Smooth muscle cell of trachea (primary cell): ENCODE data around the gene PHETA2. TPM values are rescaled to one million over a fixed set of nuclear protein-coding genes. Genes with fewer than 3 reads are reported as not detected.

Source experiments
- total RNA-seq: library from RNA; depleted of rRNA; stranded (reverse); fragments of >200 nt; gene quantifications from 2 replicates; pipeline ENCODE4 v1.2.1, GENCODE V29; 2014

Gene PHETA2, protein sequence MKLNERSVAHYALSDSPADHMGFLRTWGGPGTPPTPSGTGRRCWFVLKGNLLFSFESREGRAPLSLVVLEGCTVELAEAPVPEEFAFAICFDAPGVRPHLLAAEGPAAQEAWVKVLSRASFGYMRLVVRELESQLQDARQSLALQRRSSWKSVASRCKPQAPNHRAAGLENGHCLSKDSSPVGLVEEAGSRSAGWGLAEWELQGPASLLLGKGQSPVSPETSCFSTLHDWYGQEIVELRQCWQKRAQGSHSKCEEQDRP
- total RNA-seq, result 14.1 and 26.8 TPM in 2 replicates

DNA sequence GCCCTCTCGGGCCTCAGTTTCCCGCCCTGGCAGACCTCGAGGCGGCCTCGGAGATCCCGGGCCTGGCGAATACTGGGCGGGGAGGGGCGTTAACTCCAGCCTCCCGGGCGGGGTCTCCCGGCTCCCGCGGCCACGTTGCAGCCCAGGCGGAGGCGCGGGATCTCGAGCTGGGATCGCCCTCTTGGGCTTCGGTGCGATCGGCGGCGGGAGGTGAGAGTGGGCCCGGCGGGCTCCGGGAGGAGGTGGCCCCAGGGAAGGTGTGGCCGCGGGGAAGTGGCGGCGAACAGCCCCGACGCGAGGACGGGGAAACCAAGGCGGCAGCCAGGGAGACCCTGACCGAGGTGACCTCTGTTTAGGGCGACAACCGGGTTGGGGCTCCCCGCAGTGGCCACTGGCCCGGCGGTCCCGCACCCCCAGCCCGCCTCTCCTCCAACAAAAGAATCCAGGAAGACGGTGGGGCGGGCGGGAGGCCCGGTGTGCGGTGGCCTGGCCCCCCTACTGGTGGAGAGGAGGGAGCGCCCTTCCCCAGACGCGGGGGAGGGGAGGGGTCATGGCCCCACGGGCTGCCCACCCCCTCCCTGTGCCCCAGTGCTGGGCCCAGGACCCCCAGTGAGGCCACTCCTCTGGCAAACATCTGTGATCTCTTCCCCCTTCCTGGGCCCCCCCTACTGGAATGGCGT, at the start of gene PHETA2:
PHETA2 (plus strand) TSS at position 117 of the 680 bp plus-strand sequence. CDS start 3,046 bp downstream, outside the sequence.

DNA sequence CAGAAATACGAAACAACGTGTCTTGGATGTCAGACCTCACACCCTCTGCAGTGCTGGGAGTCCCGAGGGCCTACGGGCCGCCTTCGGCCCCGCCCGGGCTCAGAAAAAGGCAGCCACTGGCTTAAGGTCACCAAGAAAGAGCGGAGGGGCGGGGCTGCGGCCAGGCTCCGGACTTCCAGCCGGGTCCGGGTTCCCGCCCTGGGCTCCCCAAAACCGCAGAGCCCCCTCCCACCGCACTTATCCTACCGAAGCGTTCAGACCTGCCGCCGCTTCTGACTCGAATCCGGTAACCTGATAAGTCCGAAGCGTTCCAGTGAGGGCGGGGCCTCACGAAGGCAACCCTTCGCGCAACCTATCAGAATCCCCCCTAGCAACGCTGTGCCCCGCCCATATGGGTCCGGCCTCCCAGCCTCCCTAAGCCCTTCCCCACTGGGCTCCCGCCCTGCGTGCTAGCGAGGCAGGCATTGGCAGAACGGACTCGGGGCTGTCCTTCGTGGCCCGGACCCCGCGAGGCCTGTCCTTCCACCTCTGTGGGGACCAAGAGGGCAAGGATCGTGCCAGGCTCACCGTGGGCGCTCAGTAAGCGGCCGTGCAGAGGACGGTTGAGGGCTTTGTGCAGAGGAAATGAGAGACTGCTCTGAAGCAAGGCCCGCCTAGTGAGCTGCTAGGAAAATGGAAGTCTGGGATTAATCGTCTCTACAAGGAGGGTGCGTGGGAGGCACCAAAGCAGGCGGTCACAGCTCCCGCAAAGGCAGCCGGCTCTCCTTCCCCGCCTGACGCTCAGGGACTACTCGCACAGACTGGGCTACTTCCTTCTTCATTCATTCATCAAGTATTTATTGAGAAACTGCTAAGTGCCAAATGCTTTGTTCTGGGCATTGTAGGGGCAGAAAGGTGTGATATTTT, 3.3 kb upstream of the PHETA2 start, which contains the start of gene NAGA:
NAGA (minus strand) TSS at position 296 of the 906 bp plus-strand sequence. CDS start 515 bp downstream, outside the sequence.

DNA sequence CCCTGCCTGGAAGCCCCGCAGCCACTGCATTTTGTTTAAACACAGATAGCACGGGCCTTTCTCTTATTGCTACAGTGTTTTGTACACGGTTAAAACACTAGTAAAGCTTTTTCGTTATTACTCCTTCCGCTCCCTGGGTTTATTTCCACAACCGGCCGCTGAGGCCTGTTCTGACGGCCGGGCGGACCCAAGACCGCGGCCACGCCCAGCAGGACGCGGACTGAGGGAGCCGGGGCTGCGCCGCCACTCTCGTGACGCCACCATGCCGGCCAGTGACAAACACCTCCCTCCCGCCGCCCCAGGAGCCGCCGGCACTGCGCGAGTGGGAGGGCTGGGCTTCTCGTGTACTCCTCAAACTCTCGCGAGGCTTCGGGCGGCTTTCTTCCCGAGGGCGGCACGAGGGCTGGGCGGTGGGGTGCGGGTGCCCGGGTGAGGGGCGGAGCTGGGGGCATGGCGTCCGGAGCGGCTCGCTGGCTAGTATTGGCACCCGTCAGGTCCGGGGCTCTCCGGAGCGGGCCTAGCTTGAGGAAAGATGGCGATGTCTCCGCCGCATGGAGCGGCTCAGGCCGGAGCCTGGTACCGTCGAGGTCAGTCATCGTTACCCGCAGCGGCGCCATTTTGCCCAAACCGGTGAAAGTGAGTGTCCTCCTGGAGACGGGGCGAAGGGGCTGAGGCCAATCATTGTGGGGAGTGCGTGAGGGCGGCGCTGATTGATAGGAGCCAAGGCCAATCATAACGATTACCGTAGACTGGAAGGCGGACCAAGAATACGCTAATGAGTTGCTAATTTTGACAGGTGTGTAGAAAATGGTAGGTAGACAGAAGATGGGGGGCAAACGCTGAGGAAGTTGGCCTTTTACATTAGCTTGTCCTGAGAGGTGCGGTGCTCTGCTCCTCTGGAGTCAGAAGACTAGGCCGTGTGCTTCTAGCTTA, 5.5 kb downstream of the PHETA2 start, which contains the start of gene SMDT1:
SMDT1 (plus strand) TSS at position 382 of the 933 bp plus-strand sequence; CDS start at position 451, 69 bp downstream.

DNA sequence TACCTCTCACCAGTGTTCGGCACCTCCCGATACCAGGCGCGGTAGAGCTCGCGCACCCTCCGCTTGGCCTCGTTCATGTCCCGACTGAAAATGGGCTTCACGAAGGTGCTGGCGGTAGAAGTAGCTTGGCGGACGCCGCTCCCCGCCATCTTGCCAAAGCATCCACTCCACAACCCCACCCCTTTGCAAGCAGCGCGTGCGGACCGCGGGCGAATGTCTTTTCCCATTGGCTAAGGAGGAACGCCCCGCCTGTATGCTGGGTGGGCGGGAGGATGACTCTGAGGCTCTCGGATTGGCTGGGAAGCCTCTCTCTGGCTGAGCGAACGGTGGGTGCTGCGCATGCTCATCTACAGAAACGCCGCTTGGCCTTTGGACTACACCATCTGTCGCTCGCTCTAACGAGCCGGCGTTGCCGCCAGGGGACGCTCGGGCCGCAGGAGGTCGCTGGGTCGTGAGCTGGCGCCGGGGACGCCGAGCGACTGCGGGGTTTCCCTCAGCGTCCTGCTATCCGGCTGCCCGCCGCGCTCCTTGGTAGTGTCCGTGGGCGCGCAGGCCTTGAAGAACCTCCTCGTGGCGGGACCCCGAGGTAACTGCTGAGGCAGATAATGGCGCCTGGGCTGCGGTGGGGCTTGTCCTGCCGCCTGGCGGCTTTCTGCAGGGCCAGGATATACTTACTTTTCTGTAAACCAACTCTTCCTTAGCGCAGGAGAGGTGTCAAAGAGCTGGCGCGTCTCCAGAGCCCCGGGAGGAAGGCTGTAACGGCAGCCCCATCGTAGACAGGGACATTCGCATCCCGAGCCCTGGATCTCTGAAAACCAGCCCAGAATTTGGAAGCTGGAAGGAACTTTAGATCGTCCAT, 16.8 kb downstream of the PHETA2 start, which contains the start of gene NDUFA6:
NDUFA6 (minus strand) TSS at position 177 of the 859 bp plus-strand sequence; CDS start at position 149, 28 bp downstream.

Other genes with a start within 250 kb of the PHETA2 start
- gene SREBF2, start 241.1 kb upstream of the PHETA2 start, total RNA-seq, result 60.7 and 83.5 TPM in 2 replicates
- gene SHISA8, start 159.2 kb upstream of the PHETA2 start, total RNA-seq, result not detected in 2 replicates
- gene TNFRSF13C, start 147.4 kb upstream of the PHETA2 start, total RNA-seq, result 0.15 and 0.17 TPM in 2 replicates
- gene CENPM, start 127.1 kb upstream of the PHETA2 start, total RNA-seq, result 3.5 and 33.3 TPM in 2 replicates
- gene SEPTIN3, start 104.8 kb upstream of the PHETA2 start, total RNA-seq, result under 0.01 and 0.33 TPM in 2 replicates
- gene WBP2NL, start 75.5 kb upstream of the PHETA2 start, total RNA-seq, result 0.73 and 1.7 TPM in 2 replicates
- 58.4 and 59.1 TPM in 2 replicates for gene NAGA, start 3.4 kb upstream of the PHETA2 start, total RNA-seq
- gene SMDT1, start 5.5 kb downstream of the PHETA2 start, total RNA-seq, result 4.1 and 6.7 TPM in 2 replicates
- gene NDUFA6, start 16.5 kb downstream of the PHETA2 start, total RNA-seq, result 34.6 and 86.8 TPM in 2 replicates
- 0.15 and 0.33 TPM in 2 replicates for gene CYP2D6, start 56.6 kb downstream of the PHETA2 start, total RNA-seq
- gene TCF20, start 196.4 kb downstream of the PHETA2 start, total RNA-seq, result 25.5 and 26.3 TPM in 2 replicates